Measurements from ENCODE around the gene PUS10.

PUS10 gene

DNA sequence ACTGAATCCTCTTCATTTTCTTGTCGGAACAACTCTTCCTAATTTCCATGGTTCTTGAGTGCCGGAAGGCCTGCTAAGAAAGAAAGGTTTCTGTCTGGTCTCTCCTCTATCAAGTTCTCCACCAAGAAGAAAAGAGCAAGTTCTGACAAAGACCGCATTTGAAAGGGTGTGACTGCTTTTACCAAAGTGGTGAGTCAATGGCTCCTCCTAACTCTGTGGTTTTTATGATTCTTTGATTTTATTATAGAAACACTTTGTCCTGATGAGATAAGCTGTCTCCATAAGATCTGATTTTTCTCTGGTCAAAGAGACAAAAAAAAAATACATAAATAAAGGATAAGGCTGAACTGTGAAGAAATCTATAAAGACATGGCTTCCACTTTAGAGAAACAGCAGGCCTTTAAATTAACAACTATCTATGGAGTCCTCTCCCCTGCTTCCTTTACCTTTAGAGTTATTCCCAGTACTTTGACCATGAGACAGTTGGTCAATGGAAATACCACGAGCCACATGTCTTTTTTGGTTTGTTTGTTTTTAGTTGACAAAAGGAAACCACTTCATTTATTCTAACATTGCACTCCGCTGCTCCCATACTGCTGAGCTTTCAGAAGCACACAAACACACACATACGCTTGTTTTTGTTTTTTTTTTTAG is 69.0 kb downstream of the PUS10 start:
- no peak overlapping the region for H3K27ac ChIP-seq
- H3K4me3 ChIP-seq (ENCODE audit: low read depth, low read length) = no peak overlapping the region
- no peak overlapping the region for H3K4me2 ChIP-seq (ENCODE audit: low read length)
- no peaks in the 10 kb centered on the region for H3K79me2 ChIP-seq
- no peaks in the 10 kb centered on the region for H3K9me3 ChIP-seq (ENCODE audit: control insufficient read depth, low read length)
- no peaks in the 10 kb centered on the region for H3K36me3 ChIP-seq (ENCODE audit: control insufficient read depth, insufficient read depth, low read length)
- H3K27me3 ChIP-seq (ENCODE audit: control insufficient read depth, insufficient read depth, low read length) = no peaks in the 10 kb centered on the region
- no peak overlapping the region for H3K9ac ChIP-seq
- TF ChIP-seq, protein P1, sequence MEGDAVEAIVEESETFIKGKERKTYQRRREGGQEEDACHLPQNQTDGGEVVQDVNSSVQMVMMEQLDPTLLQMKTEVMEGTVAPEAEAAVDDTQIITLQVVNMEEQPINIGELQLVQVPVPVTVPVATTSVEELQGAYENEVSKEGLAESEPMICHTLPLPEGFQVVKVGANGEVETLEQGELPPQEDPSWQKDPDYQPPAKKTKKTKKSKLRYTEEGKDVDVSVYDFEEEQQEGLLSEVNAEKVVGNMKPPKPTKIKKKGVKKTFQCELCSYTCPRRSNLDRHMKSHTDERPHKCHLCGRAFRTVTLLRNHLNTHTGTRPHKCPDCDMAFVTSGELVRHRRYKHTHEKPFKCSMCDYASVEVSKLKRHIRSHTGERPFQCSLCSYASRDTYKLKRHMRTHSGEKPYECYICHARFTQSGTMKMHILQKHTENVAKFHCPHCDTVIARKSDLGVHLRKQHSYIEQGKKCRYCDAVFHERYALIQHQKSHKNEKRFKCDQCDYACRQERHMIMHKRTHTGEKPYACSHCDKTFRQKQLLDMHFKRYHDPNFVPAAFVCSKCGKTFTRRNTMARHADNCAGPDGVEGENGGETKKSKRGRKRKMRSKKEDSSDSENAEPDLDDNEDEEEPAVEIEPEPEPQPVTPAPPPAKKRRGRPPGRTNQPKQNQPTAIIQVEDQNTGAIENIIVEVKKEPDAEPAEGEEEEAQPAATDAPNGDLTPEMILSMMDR (IDR thresholded peaks at IDR 0.05) = no peak
- H3K4me1 ChIP-seq = no peaks in the 10 kb centered on the region
- H2AFZ ChIP-seq = no peak overlapping the region

DNA sequence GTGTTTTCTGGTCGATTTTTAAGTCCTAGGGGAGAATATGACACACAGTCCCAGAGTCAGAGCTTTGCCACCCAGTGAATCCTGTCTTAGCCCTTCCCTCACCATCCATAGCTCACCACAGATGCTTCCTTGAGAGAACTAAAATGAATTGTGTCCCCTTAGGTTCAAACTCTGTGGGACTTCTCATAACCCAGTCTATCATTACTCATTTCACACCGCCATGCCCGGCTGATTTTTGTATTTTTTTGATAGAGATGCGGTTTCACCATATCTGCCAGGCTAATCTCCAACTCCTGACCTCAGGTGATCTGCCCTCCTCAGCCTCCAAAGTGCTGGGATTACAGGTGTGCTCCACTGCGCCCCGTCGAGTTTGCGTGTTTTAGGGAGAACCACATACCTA is 69.9 kb downstream of the PUS10 start:
- Histone ChIP-seq H3K4me3 (ENCODE audit: low read depth, low read length) (no peak overlapping the region), H3K27ac (no peak overlapping the region), H3K4me2 (ENCODE audit: low read length) (no peak overlapping the region), H3K9me3 (ENCODE audit: control insufficient read depth, low read length) (no peaks in the 10 kb centered on the region), H3K27me3 (ENCODE audit: control insufficient read depth, insufficient read depth, low read length) (no peaks in the 10 kb centered on the region), H3K79me2 (no peaks in the 10 kb centered on the region), H3K4me1 (no peaks in the 10 kb centered on the region), H2AFZ (no peak overlapping the region), H3K36me3 (ENCODE audit: control insufficient read depth, insufficient read depth, low read length) (no peaks in the 10 kb centered on the region), H3K9ac (no peak overlapping the region)
- TF ChIP-seq, protein P1 (IDR thresholded peaks at IDR 0.05) = no peak

DNA sequence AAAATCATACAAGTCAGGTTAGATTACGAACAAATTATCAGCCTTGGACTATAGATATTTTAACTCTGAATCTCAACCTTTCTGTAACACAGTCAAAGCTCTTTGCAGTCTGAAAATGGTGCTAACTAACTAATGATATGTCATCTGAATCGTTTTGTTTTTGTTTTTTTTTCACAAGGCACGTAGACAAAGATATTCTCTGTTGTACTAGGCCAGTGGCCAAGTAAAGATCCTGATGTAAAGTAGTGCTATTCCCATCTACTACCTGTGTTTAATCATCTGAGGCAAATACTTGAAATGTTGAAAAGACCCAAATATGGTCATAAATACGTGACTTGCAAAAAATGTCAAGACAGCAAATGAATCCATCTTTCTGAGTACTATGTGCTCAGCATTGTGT is 71.0 kb downstream of the PUS10 start:
- no peak overlapping the region for H3K4me3 ChIP-seq (ENCODE audit: low read depth, low read length)
- H2AFZ ChIP-seq = no peak overlapping the region
- no peaks in the 10 kb centered on the region for H3K9me3 ChIP-seq (ENCODE audit: control insufficient read depth, low read length)
- H3K36me3 ChIP-seq (ENCODE audit: control insufficient read depth, insufficient read depth, low read length) = no peaks in the 10 kb centered on the region
- H3K9ac ChIP-seq = no peak overlapping the region
- no peak overlapping the region for H3K4me2 ChIP-seq (ENCODE audit: low read length)
- H3K79me2 ChIP-seq = no peaks in the 10 kb centered on the region
- no peaks in the 10 kb centered on the region for H3K27me3 ChIP-seq (ENCODE audit: control insufficient read depth, insufficient read depth, low read length)
- H3K27ac ChIP-seq = no peak overlapping the region
- H3K4me1 ChIP-seq = no peaks in the 10 kb centered on the region
- TF ChIP-seq, protein P1 (IDR thresholded peaks at IDR 0.05) = no peak

DNA sequence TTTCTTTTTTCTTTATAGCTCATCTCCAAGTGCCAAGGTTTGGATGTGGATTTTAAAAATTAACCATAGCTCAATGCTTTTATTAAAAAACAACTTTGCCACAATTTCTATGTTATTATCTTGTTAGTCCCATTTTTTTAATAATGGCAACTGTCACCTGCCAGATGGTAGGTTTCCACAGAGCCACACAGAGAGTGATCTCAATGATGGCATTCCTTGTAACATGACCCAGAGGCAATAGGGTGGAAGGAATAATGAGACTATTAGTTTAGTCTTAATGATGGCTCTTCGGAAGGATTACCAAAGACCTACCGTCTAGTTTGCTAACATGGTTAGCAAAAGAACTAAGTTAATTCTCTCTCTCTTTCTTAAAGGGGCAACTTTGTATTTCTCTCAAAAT is 72.7 kb downstream of the PUS10 start:
- Histone ChIP-seq H2AFZ (no peak overlapping the region), H3K4me3 (ENCODE audit: low read depth, low read length) (no peak overlapping the region), H3K9ac (no peak overlapping the region), H3K27me3 (ENCODE audit: control insufficient read depth, insufficient read depth, low read length) (no peaks in the 10 kb centered on the region), H3K36me3 (ENCODE audit: control insufficient read depth, insufficient read depth, low read length) (no peaks in the 10 kb centered on the region), H3K4me2 (ENCODE audit: low read length) (no peak overlapping the region), H3K27ac (no peak overlapping the region), H3K4me1 (no peaks in the 10 kb centered on the region), H3K9me3 (ENCODE audit: control insufficient read depth, low read length) (no peaks in the 10 kb centered on the region), H3K79me2 (no peaks in the 10 kb centered on the region)
- TF ChIP-seq, protein P1 (IDR thresholded peaks at IDR 0.05) = no peak

DNA sequence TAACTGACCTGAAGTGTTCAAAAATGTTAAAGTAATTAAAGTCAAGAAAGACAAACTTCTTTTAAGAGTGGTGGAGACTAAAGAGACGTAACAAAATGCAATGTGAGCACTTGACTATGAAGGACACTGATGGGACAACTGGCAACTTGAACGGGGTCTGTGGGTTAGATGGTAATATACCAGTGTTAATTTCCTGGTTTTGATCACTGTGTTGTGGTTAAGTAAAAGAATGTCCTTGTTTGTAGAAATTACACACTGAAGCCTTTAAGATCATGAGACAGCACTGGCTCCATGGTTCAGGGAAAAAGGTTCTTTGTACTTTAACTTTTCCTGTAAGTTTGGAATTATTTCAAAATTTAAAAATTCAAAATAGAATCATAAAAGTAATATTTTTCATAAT is 78.4 kb downstream of the PUS10 start:
- H3K4me2 ChIP-seq (ENCODE audit: low read length) = no peak overlapping the region
- no peak overlapping the region for H3K9ac ChIP-seq
- H3K4me3 ChIP-seq (ENCODE audit: low read depth, low read length) = no peak overlapping the region
- H2AFZ ChIP-seq = no peak overlapping the region
- H3K27me3 ChIP-seq (ENCODE audit: control insufficient read depth, insufficient read depth, low read length) = no peaks in the 10 kb centered on the region
- no peaks in the 10 kb centered on the region for H3K4me1 ChIP-seq
- TF ChIP-seq, protein P1 (IDR thresholded peaks at IDR 0.05) = no peak
- no peak overlapping the region for H3K27ac ChIP-seq
- no peaks in the 10 kb centered on the region for H3K36me3 ChIP-seq (ENCODE audit: control insufficient read depth, insufficient read depth, low read length)
- H3K79me2 ChIP-seq = no peaks in the 10 kb centered on the region
- no peaks in the 10 kb centered on the region for H3K9me3 ChIP-seq (ENCODE audit: control insufficient read depth, low read length)

All from parathyroid adenoma (tissue), 2 donors.